Measurements from ENCODE around the gene F5.

F5 gene

DNA sequence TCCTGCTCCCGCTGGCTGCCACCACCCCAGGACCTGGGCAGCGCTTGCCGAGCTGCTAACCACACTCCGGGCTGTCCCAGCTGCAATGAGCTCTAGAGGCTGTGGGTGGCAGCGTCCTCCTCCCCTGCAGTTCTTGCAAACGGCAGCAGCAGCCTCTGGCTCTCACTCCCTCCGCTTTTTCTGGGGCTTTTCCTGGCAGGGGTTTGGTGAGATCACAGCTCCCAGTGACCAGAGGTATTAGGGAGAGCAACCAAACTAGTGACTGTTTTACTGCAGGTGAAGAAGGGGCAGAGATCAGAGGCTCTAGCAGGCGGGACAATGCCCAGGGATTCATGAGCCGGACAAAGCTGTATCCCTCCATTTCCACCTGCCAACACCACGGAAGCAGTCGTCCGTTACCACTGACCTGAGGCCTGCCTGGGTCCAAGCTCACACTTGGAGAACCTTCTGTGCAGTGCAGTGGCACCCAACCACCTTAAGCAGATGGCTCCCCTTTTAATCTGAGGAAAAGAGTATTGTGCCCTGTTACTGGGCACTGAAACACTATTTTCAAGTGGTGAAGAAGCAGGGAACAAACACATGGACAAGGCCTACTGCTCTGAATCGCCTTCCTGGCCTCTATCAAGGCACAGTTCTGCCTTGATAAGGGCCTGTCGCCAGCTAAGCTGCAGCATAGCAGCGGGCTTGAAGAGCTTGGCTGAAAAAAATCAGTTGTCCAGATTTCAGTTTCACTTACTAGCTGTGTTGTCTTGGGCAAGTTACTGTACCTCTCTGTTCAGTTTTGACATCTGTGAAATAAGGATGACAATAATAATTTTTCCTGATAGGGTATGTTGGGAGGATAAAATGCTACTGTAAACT is at the start of gene F5:
Gene F5 (minus strand): TSS at position 87 of the 861 bp plus-strand sequence. CDS start 95 bp downstream, outside the sequence.
- peak; percentile 53 for DNase-seq

GRCh38 chr1:169634877-169635276 is 48.6 kb upstream of the F5 start:
- DNase-seq, result no peak

DNA sequence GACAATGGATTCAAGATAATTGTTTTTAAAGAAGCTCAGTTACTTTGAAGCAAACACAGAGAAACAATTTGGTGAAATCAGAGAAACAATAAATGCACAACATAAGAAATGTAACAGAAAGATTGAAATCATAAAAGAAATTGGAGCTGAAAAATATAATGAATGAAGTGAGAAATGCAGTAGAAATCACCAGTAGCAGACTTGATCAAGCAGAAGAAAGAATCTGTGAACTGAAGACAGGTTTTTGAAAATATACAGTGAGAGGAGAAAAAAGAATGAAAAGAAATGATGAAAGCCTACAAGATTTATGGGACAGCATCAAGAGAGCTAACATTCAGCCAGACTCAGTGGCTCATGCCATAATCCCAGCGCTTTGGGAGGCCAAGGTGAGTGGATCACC is 47.9 kb upstream of the F5 start:
- no peak for DNase-seq

- DNase-seq, result no peak
Observed at GRCh38 chr1:169631249-169631648, 45.0 kb upstream of the F5 start.

- no peak for DNase-seq
Observed at GRCh38 chr1:169630006-169630405, 43.7 kb upstream of the F5 start, which contains the start of gene SELP. TSS of gene SELP (minus strand) at chr1:169630124. CDS start at chr1:169630074, 50 bp downstream.

DNA sequence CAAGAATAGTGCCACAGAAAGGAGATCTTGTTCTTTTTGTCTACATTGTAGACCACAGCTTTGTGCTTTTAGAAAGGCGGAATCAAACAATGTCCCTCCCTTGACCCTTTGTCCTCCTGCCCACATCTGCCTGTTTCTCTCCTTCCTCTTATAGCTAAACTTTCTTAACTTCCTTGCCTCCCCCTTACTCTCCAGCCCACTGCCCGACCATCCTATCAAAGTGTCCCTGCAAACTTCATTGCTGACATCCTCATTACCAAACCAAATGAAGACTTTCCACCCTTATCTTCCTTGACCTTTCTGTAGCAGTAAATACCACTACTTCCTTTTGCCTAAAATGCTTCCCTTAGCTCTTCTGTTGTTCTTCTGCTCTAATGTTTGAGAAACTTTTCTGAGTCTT is 38.6 kb upstream of the F5 start:
- no peak for DNase-seq

- no peak for DNase-seq
Observed at GRCh38 chr1:169624122-169624521, 37.8 kb upstream of the F5 start.

- DNase-seq, result no peak
Observed at GRCh38 chr1:169623132-169623926, 37.0 kb upstream of the F5 start.

GRCh38 chr1:169620565-169620964 is 34.3 kb upstream of the F5 start:
- DNase-seq, result no peak

GRCh38 chr1:169618367-169618766 is 32.1 kb upstream of the F5 start:
- DNase-seq, result no peak

DNA sequence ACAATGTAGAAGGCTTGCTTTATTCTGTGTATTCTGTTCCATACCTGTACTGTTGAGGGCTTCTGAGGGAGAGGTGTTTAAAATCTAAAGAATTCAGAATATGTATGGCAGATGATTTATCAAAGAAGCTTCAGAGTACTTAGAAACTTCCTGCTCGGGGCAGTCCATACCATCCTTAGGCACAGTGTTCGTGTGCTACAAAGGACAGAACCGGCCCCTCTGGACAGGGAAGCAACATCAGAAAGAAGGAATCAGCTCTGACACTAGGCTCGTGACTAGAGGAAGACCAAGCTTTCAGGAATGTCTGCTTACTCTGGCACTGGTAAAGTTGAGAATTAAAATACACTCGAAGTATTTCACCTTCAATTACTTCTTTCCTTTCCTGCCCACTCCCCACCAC is 29.5 kb upstream of the F5 start:
- DNase-seq, result no peak

DNA sequence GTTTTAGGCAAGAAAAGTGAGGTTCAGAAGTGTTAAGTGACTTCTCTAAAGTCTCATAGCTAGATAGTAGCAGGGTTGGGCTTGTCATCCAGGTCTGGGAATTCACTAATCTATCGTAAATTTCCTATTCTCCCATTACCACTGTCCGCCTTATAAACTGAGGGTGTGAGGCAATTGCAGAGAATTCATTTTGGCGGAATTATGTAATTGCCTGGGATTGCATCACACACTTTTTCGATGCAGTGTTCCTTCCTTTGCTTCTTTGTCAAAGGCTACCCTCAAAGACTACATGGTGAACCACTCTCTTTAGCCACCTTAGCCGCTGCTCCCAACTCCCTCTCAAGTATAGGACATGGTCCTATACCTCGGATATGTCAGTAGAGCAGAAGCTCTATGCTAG is 24.6 kb upstream of the F5 start:
- no peak for DNase-seq

DNA sequence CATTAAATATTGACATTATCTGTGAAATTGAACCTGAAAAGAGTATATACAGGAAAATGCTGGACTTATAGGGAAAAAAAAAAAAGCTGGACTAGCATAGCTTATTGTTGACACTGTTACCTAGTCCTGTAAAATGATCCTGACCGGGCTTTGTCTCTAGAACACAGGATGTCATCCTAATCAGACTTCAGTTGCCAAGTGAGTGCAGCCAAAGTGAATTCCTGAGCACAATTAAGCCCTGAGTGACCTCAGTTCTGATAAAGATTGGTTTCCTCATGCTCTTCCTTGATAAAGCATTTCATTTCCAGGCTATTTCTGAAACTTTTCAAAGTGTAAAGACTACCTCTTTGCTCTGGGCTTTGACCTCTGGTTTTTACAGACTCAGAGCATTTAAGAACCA is 23.8 kb upstream of the F5 start:
- DNase-seq, result no peak

DNA sequence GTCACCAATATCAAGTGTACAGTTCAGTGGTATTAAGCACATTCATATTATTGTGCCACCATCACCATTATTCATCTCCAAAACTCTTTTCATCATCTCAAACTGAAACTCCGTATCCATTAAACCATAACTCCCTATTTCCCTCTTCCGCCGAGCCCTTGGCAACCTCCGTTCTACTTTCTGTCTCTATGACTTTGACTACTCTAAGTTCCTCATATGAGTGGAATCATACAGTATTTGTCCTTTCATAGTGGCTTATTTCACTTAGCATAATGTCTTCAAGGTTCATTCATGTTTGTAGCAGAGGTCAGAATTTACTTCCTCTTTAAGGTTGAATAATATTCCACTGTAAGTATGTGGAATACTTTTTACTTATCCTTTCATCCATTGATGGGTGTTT is 21.9 kb upstream of the F5 start:
- DNase-seq, result no peak

DNA sequence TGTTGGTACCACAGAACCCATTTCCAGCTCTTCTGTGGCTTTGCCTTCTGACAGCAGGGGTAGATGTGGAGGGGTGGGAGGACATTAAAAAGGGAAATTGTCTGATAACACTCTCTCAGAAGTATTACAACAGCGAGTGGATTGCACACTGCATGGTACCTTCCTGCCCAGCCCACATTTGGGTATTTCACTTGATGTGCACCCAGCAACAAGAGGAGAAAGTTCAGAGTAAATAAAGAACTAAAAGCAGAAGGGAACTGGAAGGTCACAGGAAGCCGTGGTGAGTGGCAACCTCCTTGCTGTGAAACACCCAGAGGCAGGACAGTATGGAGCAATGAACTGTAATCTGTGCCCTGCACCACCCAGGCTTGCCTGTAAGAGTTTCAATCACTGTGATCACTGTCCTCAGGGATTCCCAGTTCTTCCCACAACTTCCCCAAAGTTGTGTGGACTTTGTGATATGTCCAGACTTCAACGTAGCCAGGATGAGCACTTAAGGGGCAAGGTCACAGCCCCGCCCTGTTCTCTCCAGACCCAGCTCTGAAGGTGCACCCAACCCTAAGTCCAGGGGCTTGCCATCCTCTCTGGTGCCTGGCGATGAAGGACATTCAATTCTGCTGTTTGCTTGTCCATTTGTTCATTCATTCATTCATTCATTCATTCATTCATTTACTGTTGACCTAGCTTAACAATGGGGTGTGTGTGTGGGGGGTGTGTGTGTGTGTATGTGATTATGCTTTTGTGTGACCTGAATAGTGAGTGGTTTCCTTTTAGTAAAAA is 18.7 kb upstream of the F5 start:
- DNase-seq, result no peak

DNA sequence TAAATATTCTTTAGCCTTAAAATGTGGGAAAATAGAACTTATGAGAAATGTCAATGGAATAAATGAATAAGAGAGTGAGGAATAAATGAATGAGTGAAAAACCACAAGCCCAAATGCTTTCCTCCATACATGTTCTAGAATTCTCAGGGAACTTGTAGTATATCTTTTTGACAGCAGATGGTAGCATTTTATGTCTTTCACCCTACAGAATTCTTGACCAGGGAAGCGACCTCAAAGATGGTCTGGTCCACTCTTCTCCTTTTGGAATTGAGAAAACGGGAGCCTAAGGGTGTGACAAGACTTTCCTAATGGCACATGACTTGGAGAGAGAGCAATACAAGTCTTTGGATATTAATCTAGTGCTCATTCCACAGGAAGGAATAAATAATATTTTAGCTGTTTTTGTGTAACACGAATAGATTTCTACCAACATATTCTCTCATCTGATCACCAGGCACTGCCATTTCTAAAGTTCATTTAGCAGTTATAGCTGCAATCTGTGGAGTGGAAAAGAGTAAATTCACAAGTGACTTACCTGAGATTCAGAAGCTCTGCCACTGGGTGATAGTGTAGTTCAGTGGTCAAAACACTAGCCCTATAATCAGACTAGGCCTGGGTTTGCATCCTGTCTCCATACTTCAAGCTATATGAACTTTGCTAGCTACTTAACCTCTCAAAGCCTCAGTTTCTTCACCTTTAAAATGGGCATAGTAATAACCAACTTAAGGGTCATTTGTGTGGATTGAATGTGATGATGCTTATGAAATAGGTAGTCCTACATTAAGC is 15.0 kb upstream of the F5 start:
- DNase-seq, result no peak

DNA sequence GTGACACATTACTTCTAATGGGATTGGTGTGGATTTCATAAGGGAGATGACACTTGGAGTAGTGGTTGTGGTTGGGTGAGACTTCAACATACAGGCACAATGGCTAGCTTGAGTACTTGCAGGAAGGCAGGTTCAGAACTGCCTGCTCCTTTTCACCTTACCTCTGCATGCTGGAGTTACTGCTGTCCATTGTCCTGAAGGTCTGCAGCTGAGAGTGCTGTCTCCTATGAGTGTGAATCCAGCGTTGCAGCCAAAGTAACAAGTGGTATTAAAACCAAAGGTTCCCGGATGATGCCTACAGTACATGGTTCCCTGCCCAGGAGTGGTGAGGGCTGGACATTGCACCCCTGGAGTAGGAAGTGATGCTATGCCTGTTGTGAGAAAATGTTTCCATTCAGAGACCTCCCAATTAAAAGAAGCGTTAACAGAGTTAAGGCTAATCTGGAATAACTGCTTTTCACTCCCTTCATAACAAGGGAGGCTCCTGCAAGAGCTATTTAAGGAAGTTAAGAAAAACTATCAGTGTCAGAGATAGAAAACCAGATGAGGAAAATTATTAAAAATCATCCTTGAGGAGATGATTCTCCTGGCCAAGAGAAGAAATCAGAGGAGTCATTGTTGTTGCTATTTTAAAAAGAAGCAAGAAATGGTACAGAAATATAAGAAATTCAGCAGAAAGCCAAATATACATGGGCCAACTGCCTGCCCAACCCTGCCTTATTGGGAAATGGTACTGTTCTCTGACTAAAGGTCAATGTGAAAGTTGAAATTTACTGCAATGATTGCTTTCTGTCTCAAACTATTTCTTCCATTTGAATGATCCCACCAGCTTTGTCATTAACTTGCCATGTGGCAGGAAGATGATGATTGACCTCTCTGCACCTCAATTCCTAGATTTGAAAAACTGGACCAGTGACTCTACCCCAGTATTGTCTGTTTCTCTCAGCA is 9.8 kb upstream of the F5 start:
- no peak for DNase-seq

DNA sequence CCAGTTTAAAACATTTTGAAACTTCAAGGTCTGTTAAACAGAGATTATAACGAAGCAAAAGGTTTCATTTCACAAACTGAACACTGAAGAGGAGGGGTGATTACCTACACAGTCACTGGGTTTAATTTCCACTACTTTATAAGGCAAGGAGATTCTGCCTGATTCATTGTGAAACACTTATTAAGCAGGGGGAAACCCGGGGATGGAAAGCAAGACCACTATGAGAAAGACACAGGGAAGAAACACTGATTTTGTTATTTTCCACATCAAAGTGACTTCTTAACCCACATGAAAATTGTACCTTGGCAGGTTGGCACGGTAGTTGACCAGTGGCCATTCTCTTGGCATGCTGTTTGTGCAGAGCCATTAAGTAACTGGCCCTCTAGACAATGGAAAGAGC is 8.1 kb upstream of the F5 start:
- DNase-seq, result no peak

DNA sequence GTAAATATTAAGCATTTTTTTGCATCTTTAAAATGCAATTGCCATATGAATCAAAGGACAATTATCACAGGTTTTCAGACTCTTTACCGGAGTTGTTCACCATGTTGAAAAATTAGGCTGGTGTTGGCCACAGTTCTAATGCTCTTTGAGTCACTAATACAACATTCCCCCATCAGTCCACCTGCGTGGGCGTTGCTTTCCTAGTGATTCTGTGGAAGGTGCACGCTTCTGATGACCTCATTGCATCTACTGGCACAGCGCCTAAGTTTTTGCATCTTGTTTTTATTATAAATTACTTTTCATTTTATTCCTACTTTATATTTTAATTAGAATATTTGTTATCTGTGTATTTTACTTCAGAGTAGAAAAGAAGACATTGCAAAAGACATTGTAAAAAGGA is 4.7 kb upstream of the F5 start:
- DNase-seq, result no peak

GRCh38 chr1:169588785-169589485 is 2.7 kb upstream of the F5 start:
- DNase-seq, result no peak

DNA sequence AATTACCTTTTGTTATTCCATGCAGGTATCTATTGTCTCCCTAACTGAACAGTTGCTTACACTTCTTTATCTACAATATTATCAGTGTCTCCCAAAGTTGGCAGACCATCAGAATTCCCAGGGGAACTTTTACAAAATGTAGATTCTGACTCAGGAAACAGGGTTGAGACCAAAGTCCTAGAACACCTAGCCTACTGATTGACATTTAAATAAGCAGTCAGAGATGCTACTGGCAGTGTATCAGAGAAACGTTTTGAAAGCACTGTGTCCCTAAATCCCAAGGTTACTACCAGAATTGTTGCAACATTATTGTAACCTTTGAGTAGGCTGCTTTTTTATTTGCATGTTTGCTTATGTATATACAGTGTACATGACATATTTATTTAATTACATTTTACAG is 1.8 kb upstream of the F5 start:
- no peak for DNase-seq
